ENCODE measurements around the gene KIF17. TPM values are rescaled to one million over a fixed set of nuclear protein-coding genes. Genes with fewer than 3 reads are reported as not detected.

The KIF17 gene
- total RNA-seq, 2 experiments from 2014 or later, result not detected

- Mint-ChIP-seq H3K4me1 (peaks cover 23% of the 10 kb centered on the region), H3K27ac (no peak overlapping the region), H3K4me3 (no peak overlapping the region), H3K36me3 (ENCODE audit: low read depth) (peaks cover 1% of the 10 kb centered on the region), H3K27me3 (peaks cover 5% of the 10 kb centered on the region), H3K9me3 (peaks cover 3% of the 10 kb centered on the region)
- POLR2A ChIA-PET, result interaction anchor here (0.6 kb wide), 1 partner anchor 614 kb away, joined by 3 read pairs; no protein-coding TSS in a partner anchor
- no peak for DNase-seq
- CTCF ChIA-PET, result interaction anchor here (1.5 to 1.9 kb wide), 2 partner anchors 31 to 34 kb away, joined by 3 to 6 read pairs; no protein-coding TSS in a partner anchor
These were observed 51.7 kb downstream of the KIF17 start for GRCh38 chr1:20666146-20666545.

GRCh38 chr1:20665726-20666125, 52.1 kb downstream of the KIF17 start:
- CTCF ChIA-PET, result interaction anchor here (1.5 kb wide), 1 partner anchor 34 kb away, joined by 3 read pairs; no protein-coding TSS in a partner anchor
- H3K4me1 Mint-ChIP-seq, result peaks cover 24% of the 10 kb centered on the region
- no peak for DNase-seq
- H3K9me3 Mint-ChIP-seq, result peaks cover 3% of the 10 kb centered on the region
- peaks cover 3% of the 10 kb centered on the region for H3K27me3 Mint-ChIP-seq
- POLR2A ChIA-PET, result no interaction called here
- H3K27ac Mint-ChIP-seq, result no peak overlapping the region
- H3K4me3 Mint-ChIP-seq, result no peak overlapping the region
- H3K36me3 Mint-ChIP-seq (ENCODE audit: low read depth), result peaks cover 4% of the 10 kb centered on the region

GRCh38 chr1:20663969-20664715, 53.7 kb downstream of the KIF17 start:
- peaks cover 39% of the 10 kb centered on the region for H3K4me1 Mint-ChIP-seq
- CTCF ChIA-PET, result no interaction called here
- no peak for DNase-seq
- peaks cover 19% of the 10 kb centered on the region for H3K36me3 Mint-ChIP-seq (ENCODE audit: low read depth)
- H3K9me3 Mint-ChIP-seq, result peaks cover 3% of the 10 kb centered on the region
- POLR2A ChIA-PET, result no interaction called here
- H3K4me3 Mint-ChIP-seq, result no peak overlapping the region
- no peaks in the 10 kb centered on the region for H3K27me3 Mint-ChIP-seq
- H3K27ac Mint-ChIP-seq, result no peak overlapping the region

GRCh38 chr1:20663365-20663764, 54.4 kb downstream of the KIF17 start:
- no peak for DNase-seq
- peaks cover 20% of the 10 kb centered on the region for H3K36me3 Mint-ChIP-seq (ENCODE audit: low read depth)
- H3K4me1 Mint-ChIP-seq, result peaks cover 44% of the 10 kb centered on the region
- H3K9me3 Mint-ChIP-seq, result peaks cover 3% of the 10 kb centered on the region
- no peaks in the 10 kb centered on the region for H3K27me3 Mint-ChIP-seq
- POLR2A ChIA-PET, result no interaction called here
- no peak overlapping the region for H3K27ac Mint-ChIP-seq
- peak overlapping the region; percentile 7 for H3K4me3 Mint-ChIP-seq
- CTCF ChIA-PET, result no interaction called here

GRCh38 chr1:20662110-20662475, 55.7 kb downstream of the KIF17 start:
- Mint-ChIP-seq H3K4me1 (peaks cover 53% of the 10 kb centered on the region), H3K27me3 (no peaks in the 10 kb centered on the region), H3K27ac (peak overlapping the region; percentile 97), H3K9me3 (peaks cover 3% of the 10 kb centered on the region), H3K36me3 (ENCODE audit: low read depth) (peaks cover 28% of the 10 kb centered on the region), H3K4me3 (peak overlapping the region; percentile 99)
- POLR2A ChIA-PET, result interaction anchor here (0.9 to 2.9 kb wide), 7 partner anchors 9 to 154 kb away, joined by 3 to 20 read pairs (median 4); partner anchors contain the start of genes HP1BP3, MUL1 and PINK1
- CTCF ChIA-PET, result interaction anchor here (0.9 to 3.7 kb wide), 8 partner anchors 16 to 139 kb away, joined by 3 to 25 read pairs (median 4); partner anchors contain the start of gene PINK1
- DNase-seq, result no peak

GRCh38 chr1:20661207-20662109, 56.3 kb downstream of the KIF17 start, which contains the start of gene DDOST:
Gene DDOST, minus strand, starts transcription at chr1:20661369. Its CDS starts 19 bp downstream, at chr1:20661350.
- DNase-seq, result peak; percentile 96
- peak within 1 kb of the TSS; percentile 99 for H3K4me3 Mint-ChIP-seq
- POLR2A ChIA-PET, result interaction anchor here (0.7 to 2.9 kb wide), 11 partner anchors 9 to 1378 kb away, joined by 3 to 20 read pairs (median 4); partner anchors contain the start of genes CDA, HP1BP3, MUL1 and PINK1
- peak within 1 kb of the TSS; percentile 97 for H3K27ac Mint-ChIP-seq
- H3K9me3 Mint-ChIP-seq, result no peaks in the 10 kb centered on the region
- peaks cover 52% of the 10 kb centered on the region for H3K4me1 Mint-ChIP-seq
- no peaks in the 10 kb centered on the region for H3K27me3 Mint-ChIP-seq
- H3K36me3 Mint-ChIP-seq (ENCODE audit: low read depth), result peaks cover 34% of the 10 kb centered on the region
- CTCF ChIA-PET, result interaction anchor here (0.6 to 3.7 kb wide), 9 partner anchors 16 to 449 kb away, joined by 3 to 25 read pairs (median 4); partner anchors contain the start of gene PINK1

- ChIA-PET POLR2A (interaction anchor here (0.9 to 2.9 kb wide), 11 partner anchors 8 to 1379 kb away, joined by 3 to 20 read pairs (median 4); partner anchors contain the start of genes CDA, HP1BP3 and PINK1), CTCF (interaction anchor here (0.6 to 3.7 kb wide), 7 partner anchors 15 to 448 kb away, joined by 3 to 25 read pairs (median 6); partner anchors contain the start of gene PINK1)
- Mint-ChIP-seq H3K27me3 (no peaks in the 10 kb centered on the region), H3K27ac (peak overlapping the region; percentile 97), H3K36me3 (ENCODE audit: low read depth) (peaks cover 40% of the 10 kb centered on the region), H3K9me3 (no peaks in the 10 kb centered on the region), H3K4me1 (peaks cover 52% of the 10 kb centered on the region), H3K4me3 (peak overlapping the region; percentile 99)
- no peak for DNase-seq
These were observed 57.0 kb downstream of the KIF17 start for GRCh38 chr1:20660847-20661206.

GRCh38 chr1:20660363-20660762, 57.4 kb downstream of the KIF17 start:
- peak overlapping the region; percentile 97 for H3K27ac Mint-ChIP-seq
- H3K4me3 Mint-ChIP-seq, result peak overlapping the region; percentile 99
- ChIA-PET CTCF (interaction anchor here (2.6 to 3.7 kb wide), 2 partner anchors 19 to 27 kb away, joined by 6 to 25 read pairs; partner anchors contain the start of gene PINK1), POLR2A (interaction anchor here (0.9 to 2.9 kb wide), 9 partner anchors 9 to 362 kb away, joined by 3 to 20 read pairs (median 4); partner anchors contain the start of genes CDA, HP1BP3 and PINK1)
- H3K27me3 Mint-ChIP-seq, result no peaks in the 10 kb centered on the region
- peaks cover 45% of the 10 kb centered on the region for H3K36me3 Mint-ChIP-seq (ENCODE audit: low read depth)
- H3K9me3 Mint-ChIP-seq, result no peaks in the 10 kb centered on the region
- DNase-seq, result no peak
- H3K4me1 Mint-ChIP-seq, result peaks cover 49% of the 10 kb centered on the region

- ChIA-PET CTCF (interaction anchor here (3.7 kb wide), 1 partner anchor 25 kb away, joined by 25 read pairs; the partner anchor contains the start of gene PINK1), POLR2A (interaction anchor here (1.1 kb wide), 1 partner anchor 24 kb away, joined by 5 read pairs; no protein-coding TSS in a partner anchor)
- DNase-seq, result no peak
- H3K4me1 Mint-ChIP-seq, result peaks cover 49% of the 10 kb centered on the region
- peaks cover 63% of the 10 kb centered on the region for H3K36me3 Mint-ChIP-seq (ENCODE audit: low read depth)
- H3K27ac Mint-ChIP-seq, result no peak overlapping the region
- H3K9me3 Mint-ChIP-seq, result no peaks in the 10 kb centered on the region
- no peak overlapping the region for H3K4me3 Mint-ChIP-seq
- H3K27me3 Mint-ChIP-seq, result no peaks in the 10 kb centered on the region
These were observed 59.5 kb downstream of the KIF17 start for GRCh38 chr1:20658166-20658915.

- Mint-ChIP-seq H3K4me3 (no peak overlapping the region), H3K36me3 (ENCODE audit: low read depth) (peaks cover 74% of the 10 kb centered on the region), H3K9me3 (no peaks in the 10 kb centered on the region), H3K27ac (no peak overlapping the region), H3K4me1 (peaks cover 41% of the 10 kb centered on the region), H3K27me3 (no peaks in the 10 kb centered on the region)
- POLR2A ChIA-PET, result no interaction called here
- CTCF ChIA-PET, result no interaction called here
- DNase-seq, result no peak
These were observed 60.8 kb downstream of the KIF17 start for GRCh38 chr1:20657024-20657423.

- Mint-ChIP-seq H3K36me3 (ENCODE audit: low read depth) (peaks cover 77% of the 10 kb centered on the region), H3K27ac (peak overlapping the region; percentile 26), H3K9me3 (no peaks in the 10 kb centered on the region), H3K4me1 (peaks cover 20% of the 10 kb centered on the region), H3K4me3 (no peak overlapping the region), H3K27me3 (no peaks in the 10 kb centered on the region)
- DNase-seq, result no peak
- CTCF ChIA-PET, result no interaction called here
- POLR2A ChIA-PET, result no interaction called here
These were observed 63.6 kb downstream of the KIF17 start for GRCh38 chr1:20654104-20654690.
